ENCODE results near the gene CXCL11.

CXCL11 gene

DNA sequence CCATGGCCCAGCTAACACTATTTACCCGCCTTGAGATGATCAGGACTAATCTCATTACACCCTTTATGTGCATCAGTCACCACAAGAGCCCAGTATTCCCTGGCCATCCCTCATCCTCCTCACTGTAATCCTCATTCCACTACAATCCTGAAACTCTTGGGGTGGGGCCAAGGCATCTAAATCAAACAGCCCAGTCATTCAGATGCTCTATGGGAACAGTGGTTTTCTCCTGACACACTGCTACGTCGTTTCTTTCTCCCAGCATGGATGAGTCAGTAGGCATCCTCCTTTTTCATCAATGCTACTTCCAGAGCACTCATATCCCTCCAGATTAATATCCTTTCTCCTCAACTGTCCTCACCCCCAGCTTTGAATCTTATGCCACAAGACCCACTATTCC lies 50.8 kb downstream of the CXCL11 start:
- Histone ChIP-seq H3K4me1 (ENCODE audit: control insufficient read depth, insufficient read depth, low read length) (peaks cover 4% of the 10 kb centered on the region), H3K36me3 (ENCODE audit: control insufficient read depth, insufficient read depth, low read length) (no peaks in the 10 kb centered on the region), H3K4me3 (ENCODE audit: insufficient read depth, low read depth, low read length) (no peak overlapping the region), H3K9me3 (ENCODE audit: control insufficient read depth, low read length) (no peaks in the 10 kb centered on the region), H3K27me3 (ENCODE audit: control insufficient read depth, insufficient read depth, low read length, poor library complexity, severe bottlenecking) (no peaks in the 10 kb centered on the region), H3K27ac (ENCODE audit: insufficient read depth, low read depth, low read length, poor library complexity, severe bottlenecking) (no peak overlapping the region)
- 84 to 86% methylated on average over 3 of the region's 3 CpGs for WGBS, 2 experiments
